ENCODE data around the gene GLUL.
"Not testable (repeated sequence)": the region's sequence is repeated elsewhere in the genome, so short reads cannot be mapped to it uniquely, and the experiment has no call there.

The GLUL gene

DNA sequence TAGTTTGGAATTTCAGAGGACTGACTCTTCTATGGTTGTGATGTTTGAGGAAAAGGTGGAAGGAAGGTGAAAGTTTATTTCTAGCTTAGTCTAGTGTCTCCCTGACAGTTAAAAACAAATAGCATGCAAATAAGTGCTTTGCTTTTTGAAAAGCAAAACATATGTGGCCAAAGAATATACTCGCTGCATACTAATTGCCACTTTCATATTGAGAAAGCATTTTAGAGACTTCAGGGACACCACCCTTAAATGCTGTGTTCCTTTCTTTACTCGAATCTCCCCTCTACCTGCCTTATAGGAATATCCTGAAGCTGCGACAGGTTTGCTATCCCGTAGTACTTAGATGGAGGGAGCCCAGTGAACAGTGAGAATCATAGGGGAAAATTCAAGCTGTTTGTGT lies 23.2 kb downstream of the GLUL start:
- DNase-seq (ENCODE audit: low read depth, low spot score), result no peak

DNA sequence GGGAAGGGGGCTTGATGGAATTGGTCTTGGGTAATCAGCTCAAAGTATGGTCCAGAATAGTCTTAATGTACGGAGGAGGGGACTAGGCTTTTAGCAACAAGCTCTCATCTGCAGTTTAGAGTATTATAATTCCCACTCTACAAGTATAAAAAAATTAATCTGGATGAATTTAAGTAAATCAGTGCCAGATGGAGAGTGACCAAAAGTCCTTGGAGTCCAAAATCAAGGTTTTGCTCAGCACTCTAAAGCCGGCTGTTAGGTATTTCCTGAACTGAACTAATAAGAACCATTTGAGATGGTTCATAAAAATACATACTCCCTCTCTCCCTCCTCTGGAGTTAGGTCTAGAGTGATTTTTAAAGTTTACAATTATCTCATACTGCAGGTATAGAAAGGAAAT lies 23.7 kb downstream of the GLUL start:
- no peak for DNase-seq (ENCODE audit: low read depth, low spot score)

DNA sequence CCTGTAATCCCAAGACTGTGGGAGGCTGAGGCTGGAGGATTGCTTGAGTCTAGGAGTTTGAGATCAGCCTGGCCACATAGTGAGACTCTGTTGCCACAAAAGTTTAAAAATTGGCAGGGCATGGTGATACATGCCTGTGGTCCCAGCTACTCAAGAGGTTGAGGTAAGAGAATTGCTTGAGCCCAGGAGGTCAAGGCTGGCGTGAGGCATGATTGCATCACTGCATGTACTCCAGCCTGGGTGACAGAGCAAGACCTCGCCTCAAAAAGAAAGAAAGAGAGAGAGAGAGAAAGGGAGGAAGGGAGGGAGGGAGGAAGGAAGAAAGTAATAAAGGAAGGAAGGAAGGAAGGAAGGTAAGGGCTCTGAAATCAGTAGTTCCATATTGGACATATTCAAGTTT lies 25.0 kb downstream of the GLUL start:
- no peak for DNase-seq (ENCODE audit: low read depth, low spot score)

DNA sequence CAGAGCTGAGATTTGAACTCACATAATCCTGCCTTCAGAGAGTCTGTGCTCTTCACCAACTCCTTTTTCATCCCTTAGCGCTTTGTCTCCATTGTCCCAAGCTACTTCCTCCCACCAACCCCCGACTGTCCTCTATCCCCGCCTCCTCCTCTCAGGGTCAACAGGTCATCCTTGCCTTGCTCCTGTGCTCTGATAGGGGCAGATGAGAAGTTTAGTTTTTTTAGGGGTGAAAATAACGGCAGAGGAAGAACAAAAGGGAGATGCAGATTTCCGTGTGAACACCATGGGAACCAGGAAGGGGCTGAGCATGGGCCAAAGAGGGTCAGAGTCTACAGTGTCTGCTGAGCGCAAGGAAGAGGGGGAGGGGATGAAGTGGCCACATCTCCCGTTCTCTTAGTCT lies 31.9 kb downstream of the GLUL start:
- DNase-seq (ENCODE audit: low read depth, low spot score), result no peak

DNA sequence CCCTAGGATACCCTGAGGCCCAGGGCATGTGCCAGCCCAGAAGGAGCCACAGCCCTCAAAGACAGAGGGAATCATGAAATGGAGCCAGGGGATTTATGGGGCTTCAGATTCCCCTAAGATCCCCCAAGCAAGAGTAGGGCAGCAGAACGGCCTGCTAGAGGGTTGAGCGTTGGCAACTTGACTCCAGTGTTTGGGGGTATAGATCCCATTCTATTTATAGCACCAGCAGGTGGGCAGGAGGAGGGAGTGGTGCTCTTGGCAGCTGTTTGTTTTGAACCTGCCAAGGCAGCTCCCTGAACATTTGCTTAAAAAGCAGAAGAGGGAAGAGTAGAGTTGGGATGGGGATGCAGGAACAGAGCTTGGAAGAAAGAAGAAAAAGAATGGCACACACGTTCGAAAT lies 33.7 kb downstream of the GLUL start:
- DNase-seq (ENCODE audit: low read depth, low spot score), result no peak

DNA sequence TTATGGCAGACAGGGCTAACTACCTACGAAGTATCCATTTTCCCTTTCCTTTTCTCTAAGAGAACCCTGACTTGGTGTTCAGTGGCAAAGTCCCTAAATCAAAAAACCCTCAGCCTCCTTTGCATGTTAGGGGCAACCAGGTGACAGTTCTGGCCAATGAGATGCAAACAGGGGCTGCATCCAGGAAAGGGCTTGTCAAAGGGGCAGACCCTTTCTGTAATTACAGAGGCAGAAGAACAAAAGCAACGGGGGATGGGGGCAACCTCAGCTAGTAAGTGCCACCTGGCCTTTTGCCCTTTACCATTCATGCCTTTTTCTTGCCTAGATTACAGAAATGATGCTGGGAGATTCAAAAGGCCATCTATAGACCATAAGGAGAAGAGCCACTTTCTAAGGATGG lies 34.4 kb downstream of the GLUL start:
- no peak for DNase-seq (ENCODE audit: low read depth, low spot score)

DNA sequence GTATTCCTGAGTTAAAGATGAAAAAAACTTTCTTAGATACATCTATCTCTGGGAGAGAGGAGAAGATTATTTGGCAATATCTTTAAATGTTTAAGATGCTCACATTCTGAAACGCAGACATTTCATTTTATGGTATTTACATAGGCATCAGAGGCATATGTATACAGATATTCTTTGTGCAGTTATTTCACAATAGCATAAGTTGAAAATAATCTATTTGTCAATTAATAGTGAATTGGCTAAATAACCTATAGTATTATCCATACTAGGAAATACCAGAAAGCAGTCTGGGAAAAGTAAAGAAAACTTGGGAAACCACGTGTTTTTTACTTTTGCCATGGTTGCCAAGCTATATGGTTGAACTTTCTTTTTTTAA lies 35.9 kb downstream of the GLUL start:
- DNase-seq (ENCODE audit: low read depth, low spot score), result no peak

DNA sequence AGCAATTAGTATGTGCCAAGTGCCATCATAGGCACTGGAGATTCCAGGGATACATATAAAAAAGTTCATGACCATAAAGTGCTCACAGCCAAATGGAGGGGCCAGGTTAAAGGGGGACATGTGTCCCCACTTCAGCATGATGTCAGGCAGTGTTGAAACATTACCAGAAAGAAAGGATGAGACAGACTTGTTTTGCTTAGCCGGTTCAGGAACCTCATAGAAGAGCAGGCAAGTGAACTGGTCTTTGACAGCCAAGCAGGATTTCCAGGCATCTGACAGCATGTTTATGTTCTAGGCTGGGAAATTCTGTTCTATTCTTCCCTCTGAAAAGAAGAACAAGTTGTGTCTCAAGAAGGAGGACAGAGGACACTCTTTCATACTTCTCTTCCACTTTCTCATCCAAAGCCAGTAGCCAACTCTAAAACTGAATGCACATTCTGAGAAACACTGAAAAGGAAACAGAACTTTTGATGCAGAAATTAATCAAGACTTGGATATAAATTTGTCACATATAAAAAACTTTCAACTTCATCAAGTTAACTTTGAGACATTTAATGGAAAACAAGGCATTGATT lies 39.7 kb downstream of the GLUL start:
- no peak for DNase-seq (ENCODE audit: low read depth, low spot score)

DNA sequence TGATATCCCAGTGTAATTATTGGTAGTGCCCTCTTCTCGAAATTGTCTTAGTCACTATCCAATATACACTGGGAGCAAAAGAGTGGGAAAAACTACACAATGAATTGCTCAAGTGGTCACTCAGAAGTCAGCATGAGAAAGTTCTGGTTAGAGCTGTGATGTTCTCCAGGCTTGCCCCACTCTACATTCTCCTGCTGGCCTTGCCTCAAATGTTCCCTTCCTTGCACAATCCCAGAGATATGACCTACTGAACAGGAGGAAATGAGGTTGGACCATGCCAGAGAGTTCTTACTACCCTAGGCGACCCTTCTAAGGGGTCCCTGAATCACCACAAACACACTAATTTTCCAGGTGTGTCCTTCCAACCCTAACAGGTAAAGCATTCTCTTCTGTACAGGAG lies 40.8 kb downstream of the GLUL start:
- DNase-seq (ENCODE audit: low read depth, low spot score), result no peak

DNA sequence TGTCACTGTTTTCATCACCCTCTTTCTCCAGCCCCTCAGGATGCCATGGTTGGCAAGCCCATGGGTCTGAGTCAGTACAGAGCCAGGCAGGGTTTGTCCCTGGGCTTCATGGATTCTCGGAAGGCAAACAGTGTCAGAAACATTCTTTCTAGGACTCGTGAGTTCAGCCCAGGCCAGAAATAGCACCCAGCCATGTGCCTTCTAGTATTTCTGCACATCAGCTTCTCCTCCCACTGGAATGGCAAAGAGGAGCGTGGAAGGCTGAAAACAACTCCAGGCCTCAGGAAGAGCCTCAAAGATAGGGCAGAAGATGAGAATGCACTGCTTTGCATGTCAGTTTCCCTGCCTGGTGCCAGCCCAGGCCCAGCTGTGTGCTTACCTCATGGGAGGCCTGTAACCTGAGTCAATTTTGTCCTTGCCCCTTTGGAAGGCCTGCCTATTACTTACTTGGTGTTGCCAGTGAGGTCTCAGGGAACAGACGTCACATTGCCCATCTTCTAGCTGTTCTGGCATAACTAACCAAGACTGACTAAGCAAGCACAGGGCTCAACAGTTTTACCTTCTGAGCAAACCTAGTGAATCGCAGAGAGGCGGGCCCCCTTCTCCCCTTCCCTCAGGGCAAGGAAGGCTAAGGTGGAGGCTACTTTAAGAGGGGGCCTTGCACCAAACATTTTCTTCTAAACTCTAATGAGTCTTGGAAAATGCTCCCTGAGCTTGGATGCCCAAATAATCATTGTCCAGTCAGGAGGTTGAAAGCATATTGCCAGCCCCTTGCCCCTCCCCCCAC lies 42.4 kb downstream of the GLUL start:
- no peak for DNase-seq (ENCODE audit: low read depth, low spot score)

DNA sequence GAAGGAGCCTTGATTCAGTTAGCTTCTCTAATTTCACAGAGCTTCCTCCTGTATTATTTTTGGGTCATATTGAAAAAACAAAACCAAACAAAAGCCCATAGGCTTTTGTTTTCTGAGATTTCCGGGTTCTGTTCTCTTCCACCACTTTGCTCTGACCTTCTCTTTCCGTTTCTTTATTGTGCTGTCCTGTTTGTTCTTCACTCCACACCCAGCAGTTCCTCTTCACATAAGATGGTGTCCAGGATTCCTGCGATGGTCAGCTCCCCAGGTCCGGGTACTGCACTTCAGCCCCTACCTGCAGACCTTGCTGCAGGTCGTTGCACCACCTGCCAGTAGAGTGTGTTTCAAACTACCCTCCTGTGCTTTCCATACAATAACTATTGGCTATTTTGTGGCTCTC lies 44.6 kb downstream of the GLUL start:
- no peak for DNase-seq (ENCODE audit: low read depth, low spot score)

DNA sequence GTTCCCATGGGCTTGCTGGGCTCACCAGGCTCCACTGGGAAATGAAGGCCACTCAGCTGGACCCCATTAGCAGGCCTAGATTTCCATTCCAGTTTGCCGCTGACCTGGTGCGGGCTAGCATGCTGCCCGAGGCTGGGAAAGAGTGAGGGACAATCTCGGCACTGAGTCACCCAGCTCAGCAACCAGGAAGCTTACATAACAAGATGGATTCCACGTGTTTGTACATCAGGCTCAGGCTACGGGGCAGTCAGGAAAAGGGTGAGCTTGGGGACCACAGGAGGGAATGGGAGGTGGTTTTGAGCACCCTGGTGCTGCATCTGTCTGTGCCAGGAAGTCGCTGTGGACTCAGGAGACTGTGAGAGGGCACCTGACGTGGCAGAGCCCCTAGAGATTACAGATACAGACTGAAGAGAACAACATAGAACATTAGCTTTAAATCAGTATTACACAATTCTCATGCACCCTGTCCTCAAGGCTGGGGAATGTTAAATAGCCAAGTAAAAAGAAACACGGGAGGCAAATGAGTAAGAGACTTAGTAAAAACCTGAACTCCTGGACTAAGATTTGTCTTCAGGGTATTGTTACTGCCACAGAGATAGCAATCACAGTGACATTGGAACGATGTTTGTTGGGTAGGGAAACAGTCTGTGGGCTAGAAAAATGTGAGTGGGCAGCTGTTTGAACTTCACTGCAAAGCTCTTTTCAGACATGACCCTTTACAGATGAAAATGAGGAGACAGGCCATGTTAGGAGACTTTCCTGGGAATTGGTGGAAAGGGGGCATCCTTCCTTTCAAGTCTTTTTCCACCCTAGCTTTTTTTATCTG lies 51.1 kb downstream of the GLUL start:
- DNase-seq (ENCODE audit: low read depth, low spot score), result no peak

DNA sequence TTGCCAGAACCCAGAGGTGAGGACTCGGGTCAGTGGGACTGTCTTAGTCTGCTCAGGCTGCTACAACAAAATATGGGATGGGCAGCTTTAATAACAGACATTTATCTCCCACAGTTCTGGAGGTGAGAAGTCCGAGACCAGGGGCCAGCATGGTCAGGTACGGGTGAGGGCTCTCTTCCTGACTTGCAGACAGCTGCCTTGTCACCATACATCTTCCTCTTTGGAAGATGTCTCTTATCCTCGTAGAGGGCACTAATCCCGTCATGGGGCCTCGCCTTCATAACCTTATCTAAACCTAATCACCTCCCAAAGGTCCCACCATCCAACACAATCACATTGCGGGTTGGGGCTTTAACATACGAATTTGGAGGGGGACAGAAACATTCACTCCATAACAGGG lies 51.9 kb downstream of the GLUL start:
- no peak for DNase-seq (ENCODE audit: low read depth, low spot score)

DNA sequence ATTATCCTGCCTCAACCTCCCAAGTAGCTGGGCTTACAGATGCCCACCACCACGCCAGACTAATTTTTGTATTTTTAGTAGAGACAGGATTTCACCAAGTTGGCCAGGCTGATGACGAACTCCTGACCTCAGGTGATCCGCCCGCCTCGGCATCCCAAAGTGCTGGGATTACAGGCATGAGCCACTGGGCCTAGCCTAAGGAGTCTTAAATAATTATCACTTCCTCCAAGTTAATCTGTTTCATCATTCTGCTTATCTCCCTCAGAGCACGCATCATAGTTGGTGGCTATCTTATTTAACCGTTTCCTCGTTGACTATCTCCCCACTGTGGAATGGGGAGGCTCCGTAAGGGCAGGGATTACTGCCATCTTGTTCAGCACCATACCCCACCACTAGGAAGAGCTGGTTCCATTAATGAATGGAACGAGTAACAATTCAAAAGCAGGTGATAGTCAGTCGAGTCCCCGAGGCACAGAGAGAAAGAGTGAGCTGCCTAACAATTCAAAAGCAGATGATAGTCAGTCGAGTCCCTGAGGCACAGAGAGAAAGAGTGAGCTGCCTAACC lies 52.7 kb downstream of the GLUL start:
- DNase-seq (ENCODE audit: low read depth, low spot score), result no peak

DNA sequence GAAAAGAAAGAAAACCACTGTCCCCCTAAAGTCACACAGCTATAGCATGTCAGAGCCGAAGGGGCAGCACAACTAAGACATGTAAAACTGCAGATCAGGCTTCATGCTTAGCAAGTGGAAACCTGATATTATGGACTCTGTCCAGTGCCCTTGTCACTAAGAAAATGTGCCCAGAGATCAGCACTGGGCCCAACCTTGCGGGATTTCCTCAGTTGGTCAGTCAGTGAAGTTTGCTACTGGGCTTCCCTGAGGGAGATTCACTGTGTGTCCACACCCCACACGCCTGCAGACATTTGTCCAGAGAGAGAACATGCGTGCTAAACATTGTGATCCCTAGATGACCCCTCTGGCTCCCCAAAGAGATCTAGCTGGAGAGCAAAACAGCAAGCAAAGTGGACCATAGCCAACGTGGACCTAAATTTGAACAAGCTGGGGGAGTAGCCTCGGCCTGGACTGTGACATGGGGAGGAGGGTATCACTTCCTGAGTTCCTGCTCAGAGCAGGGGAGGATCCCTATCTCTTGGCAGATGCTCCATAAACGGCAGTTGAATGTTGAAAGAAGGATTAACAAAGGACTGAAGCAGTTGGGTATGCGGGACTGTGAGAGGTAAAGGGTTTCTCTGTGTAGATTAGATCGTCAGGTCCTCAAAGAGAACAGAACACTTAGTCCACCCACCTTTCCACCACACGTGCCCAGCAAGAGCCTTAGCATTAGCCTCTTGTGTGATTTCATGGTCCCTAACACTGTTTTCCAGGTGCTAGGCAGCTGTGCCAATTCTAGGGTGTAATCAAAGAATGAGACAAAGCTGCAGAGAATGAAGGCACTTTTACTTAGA lies 53.6 kb downstream of the GLUL start:
- DNase-seq (ENCODE audit: low read depth, low spot score), result no peak

DNA sequence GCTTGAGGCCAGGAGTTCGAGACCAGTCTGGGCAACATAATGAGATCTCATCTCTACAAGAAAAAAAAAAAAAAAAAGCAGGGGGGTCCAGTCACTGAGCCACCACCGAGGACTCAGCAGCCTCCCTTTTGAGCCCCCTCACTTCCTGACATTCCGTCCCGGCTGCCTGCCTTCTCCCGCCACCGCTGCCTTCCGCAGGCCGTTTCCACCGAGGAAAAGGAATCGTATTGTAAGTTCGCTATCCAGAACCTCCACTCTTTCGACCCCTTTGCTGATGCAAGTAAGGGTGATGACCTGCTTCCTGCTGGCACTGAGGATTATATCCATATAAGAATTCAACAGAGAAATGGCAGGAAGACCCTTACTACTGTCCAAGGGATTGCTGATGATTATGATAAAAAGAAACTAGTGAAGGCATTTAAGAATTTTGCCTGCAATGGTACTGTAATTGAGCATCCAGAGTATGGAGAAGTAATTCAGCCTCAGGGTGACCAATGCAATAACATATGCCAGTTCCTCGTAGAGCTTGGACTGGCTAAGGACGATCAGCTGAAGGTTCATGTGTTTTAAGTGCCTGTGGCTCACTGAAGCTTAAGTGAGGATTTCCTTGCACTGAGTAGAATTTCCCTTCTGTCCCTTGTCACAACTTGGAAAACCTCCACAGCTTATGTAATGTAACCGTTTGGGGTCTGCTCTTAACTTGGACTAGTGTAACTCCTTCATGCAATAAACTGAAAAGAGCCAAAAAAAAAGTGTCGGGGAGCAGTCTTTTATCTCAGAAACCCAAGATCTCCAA lies 55.6 kb downstream of the GLUL start:
- no peak for DNase-seq (ENCODE audit: low read depth, low spot score)

DNA sequence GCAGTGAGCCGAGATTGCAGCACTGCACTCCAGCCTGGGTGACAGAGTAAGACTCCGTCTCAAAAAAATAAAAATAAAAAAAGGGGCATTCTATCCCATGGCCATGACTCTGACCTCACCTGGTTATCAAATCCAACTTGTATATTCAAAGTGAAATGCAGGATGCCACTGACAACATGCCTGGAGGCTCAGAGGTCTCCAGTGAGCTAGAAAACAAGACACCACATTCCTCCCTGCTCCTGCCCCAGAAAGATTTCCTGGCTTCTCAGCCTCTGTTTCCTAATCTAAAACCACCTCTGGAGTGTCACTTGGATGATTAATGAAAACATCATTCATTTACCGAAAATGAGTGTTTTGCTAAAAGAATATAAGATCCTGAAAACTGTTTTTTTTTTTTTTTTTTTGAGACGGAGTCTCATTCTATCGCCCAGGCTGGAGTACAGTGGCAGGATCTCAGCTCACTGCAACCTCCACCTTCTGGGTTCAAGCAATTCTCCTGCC lies 58.5 kb downstream of the GLUL start:
- DNase-seq (ENCODE audit: low read depth, low spot score), result not testable (repeated sequence)

DNA sequence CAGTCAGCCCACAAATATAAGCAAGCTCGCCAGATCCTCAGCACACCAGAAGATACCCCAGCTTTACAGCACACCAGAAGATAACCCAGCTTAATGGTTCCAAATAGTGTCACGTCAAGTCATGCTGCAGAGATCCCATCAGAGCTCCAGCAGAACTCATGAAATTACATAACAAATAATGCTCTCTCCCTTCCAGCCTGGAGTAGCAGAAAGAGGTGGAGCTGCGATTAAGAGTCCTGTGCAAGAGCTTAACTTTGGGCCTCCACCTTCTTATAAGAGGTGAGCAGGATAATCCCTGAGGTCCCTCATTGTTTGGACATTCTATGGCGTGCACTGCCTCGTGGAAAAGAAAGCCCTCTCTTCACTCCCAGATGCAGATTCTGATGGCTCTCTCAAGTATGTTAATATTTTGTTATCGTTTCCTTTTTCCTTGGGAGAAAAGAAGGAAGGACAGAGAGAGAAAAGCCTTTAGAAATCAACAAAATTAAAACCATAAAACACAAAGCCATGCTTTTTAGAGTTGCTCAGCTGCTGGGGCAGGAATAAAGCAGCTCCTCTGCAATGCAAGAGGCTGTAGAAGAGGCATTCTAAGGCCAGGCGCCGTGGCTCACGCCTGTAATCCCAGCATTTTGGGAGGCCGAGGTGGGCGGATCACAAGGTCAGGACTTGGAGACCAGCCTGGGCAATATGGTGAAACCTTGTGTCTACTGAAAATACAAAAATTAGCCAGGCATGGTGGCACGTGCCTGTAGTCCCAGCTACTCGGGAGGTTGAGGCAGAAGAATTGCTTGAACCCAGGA lies 59.1 kb downstream of the GLUL start:
- no peak for DNase-seq (ENCODE audit: low read depth, low spot score)

All from smooth muscle cell of the brain vasculature (primary cell).